Fibroblast of the aortic adventitia (primary cell): ENCODE measurements around the gene HECW1. TPM values are rescaled to one million over a fixed set of nuclear protein-coding genes. Genes with fewer than 3 reads are reported as not detected.

Source experiments
- DNase-seq: peaks from one replicate; pipeline ENCODE4 v3.0.0-alpha.2; 2010; ENCODE audit warnings: low read depth
- H3K4me3 ChIP-seq: 2 replicates; pipeline ENCODE4 v1.5.1; 2011; ENCODE audit warnings: low read depth, mild to moderate bottlenecking, control low read depth, low read length, moderate library complexity
- CTCF ChIP-seq: IDR thresholded peaks from 2 replicates; pipeline ENCODE4 v1.5.1; 2011; ENCODE audit warnings: mild to moderate bottlenecking, low read length, control low read depth, inconsistent platforms; ENCODE audit not compliant: insufficient read depth
- total RNA-seq: library from RNA; depleted of rRNA; stranded (reverse); fragments of >200 nt; gene quantifications from 2 replicates; pipeline ENCODE4 v1.2.3, GENCODE V29; 2012; ENCODE audit warnings: low replicate concordance

Gene HECW1
- total RNA-seq, 1 donor, result 3.6 TPM

- no peak for TF ChIP-seq CTCF
- H3K4me3 ChIP-seq, result no peak overlapping the region
- peak; percentile 47 for DNase-seq
Observed at GRCh38 chr7:43077732-43078391, 34.6 kb upstream of the HECW1 start.

- TF ChIP-seq CTCF, result no peak
- no peak for DNase-seq
- H3K4me3 ChIP-seq, result no peak overlapping the region
Observed at GRCh38 chr7:43078794-43079193, 33.7 kb upstream of the HECW1 start.

- no peak for DNase-seq
- no peak for TF ChIP-seq CTCF
- no peak overlapping the region for H3K4me3 ChIP-seq
Observed at GRCh38 chr7:43081603-43082002, 30.8 kb upstream of the HECW1 start.

- TF ChIP-seq CTCF, result no peak
Observed at GRCh38 chr7:43083106-43083505, 29.3 kb upstream of the HECW1 start.

GRCh38 chr7:43085017-43085416, 27.4 kb upstream of the HECW1 start:
- no peak for DNase-seq
- no peak for TF ChIP-seq CTCF
- H3K4me3 ChIP-seq, result no peak overlapping the region

More at GRCh38 chr7:43083106-43083505, 29.3 kb upstream of the HECW1 start:
- DNase-seq, result no peak
- no peak overlapping the region for H3K4me3 ChIP-seq

GRCh38 chr7:43085992-43086391, 26.5 kb upstream of the HECW1 start:
- DNase-seq, result no peak
- no peak overlapping the region for H3K4me3 ChIP-seq
- TF ChIP-seq CTCF, result no peak

- no peak for DNase-seq
- no peak for TF ChIP-seq CTCF
- no peak overlapping the region for H3K4me3 ChIP-seq
Observed at GRCh38 chr7:43092819-43093218, 19.6 kb upstream of the HECW1 start.
